Mucosa of gallbladder (tissue), 1 donor: ENCODE measurements around the gene ENPEP. TPM values are rescaled to one million over a fixed set of nuclear protein-coding genes. Genes with fewer than 3 reads are reported as not detected.
"Not testable (repeated sequence)": the region's sequence is repeated elsewhere in the genome, so short reads cannot be mapped to it uniquely, and the experiment has no call there.

Experiments used
- DNase-seq: peaks from one replicate; pipeline ENCODE4 v3.0.0-alpha.2; 2020; ENCODE audit warnings: low spot score
- total RNA-seq: library from RNA; stranded (reverse); gene quantifications from one replicate; pipeline ENCODE4 v1.2.1, GENCODE V29; 2021
- donor health status: DM: no; HTN: no; CAD: no.

Gene ENPEP
- total RNA-seq, 1 donor from 2014 or later: 1.8 TPM

GRCh38 chr4:110516106-110516922, 40.4 kb downstream of the ENPEP start:
- peak; percentile 85 for DNase-seq

- DNase-seq: peak; percentile 23
Measured at GRCh38 chr4:110518889-110519490, 43.0 kb downstream of the ENPEP start.

GRCh38 chr4:110520886-110521285, 44.9 kb downstream of the ENPEP start:
- no peak for DNase-seq

GRCh38 chr4:110526589-110526988, 50.6 kb downstream of the ENPEP start:
- no peak for DNase-seq

- no peak for DNase-seq
Measured at GRCh38 chr4:110527156-110527555, 51.2 kb downstream of the ENPEP start.

- DNase-seq: no peak
Measured at GRCh38 chr4:110532901-110533589, 57.1 kb downstream of the ENPEP start.

GRCh38 chr4:110533590-110533910, 57.6 kb downstream of the ENPEP start:
- no peak for DNase-seq

GRCh38 chr4:110533940-110534339, 58.0 kb downstream of the ENPEP start:
- DNase-seq: no peak

GRCh38 chr4:110540581-110540980, 64.6 kb downstream of the ENPEP start:
- DNase-seq: no peak

GRCh38 chr4:110540982-110541451, 65.1 kb downstream of the ENPEP start:
- DNase-seq: no peak

- DNase-seq: no peak
Measured at GRCh38 chr4:110543577-110543976, 67.6 kb downstream of the ENPEP start.

GRCh38 chr4:110544594-110544993, 68.6 kb downstream of the ENPEP start:
- DNase-seq: no peak

- no peak for DNase-seq
Measured at GRCh38 chr4:110550260-110550659, 74.3 kb downstream of the ENPEP start.

GRCh38 chr4:110553197-110553596, 77.2 kb downstream of the ENPEP start:
- no peak for DNase-seq

GRCh38 chr4:110567214-110567613, 91.3 kb downstream of the ENPEP start:
- no peak for DNase-seq

GRCh38 chr4:110576696-110577095, 100.7 kb downstream of the ENPEP start:
- DNase-seq: not testable (repeated sequence)

- no peak for DNase-seq
Measured at GRCh38 chr4:110586131-110586850, 110.3 kb downstream of the ENPEP start.

GRCh38 chr4:110587666-110588285, 111.8 kb downstream of the ENPEP start:
- no peak for DNase-seq

GRCh38 chr4:110589297-110589696, 113.3 kb downstream of the ENPEP start:
- DNase-seq: no peak

- no peak for DNase-seq
Measured at GRCh38 chr4:110595583-110595982, 119.6 kb downstream of the ENPEP start.

GRCh38 chr4:110596431-110596830, 120.5 kb downstream of the ENPEP start:
- no peak for DNase-seq

GRCh38 chr4:110597582-110597981, 121.6 kb downstream of the ENPEP start:
- no peak for DNase-seq
